ENCODE results near the gene ITIH4. TPM values are rescaled to one million over a fixed set of nuclear protein-coding genes. Genes with fewer than 3 reads are reported as not detected.

The ITIH4 gene
- total and polyA plus RNA-seq, 11 donors = 0.76 to 11.2 (median 4.2) TPM

DNA sequence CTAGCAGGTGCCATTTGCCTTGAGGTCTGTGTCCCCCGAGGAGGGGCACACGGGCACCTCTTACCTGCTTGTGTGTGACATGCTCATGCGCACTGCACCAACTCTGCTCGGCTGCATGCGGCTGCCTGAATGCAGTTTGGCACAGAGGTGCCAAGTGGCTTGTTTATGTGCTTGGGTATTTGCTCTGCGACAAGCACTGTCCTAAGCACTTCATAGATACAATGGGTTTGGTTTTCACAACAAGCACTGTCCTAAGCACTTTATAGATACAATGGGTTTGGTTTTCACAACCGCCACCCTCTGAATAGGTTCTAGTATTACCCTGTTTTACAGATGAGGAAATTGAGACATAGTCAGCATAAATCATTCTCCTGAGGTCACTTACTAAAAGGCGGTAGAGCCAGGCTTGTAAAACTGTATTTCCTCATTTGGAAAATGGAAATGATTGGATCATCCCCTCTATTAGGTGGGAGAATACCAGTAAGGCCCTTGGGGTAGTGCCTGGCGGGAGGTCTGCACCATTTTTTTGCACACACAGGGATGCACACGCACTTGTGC is 487 bp downstream of the ITIH4 start:
- DNase-seq (no peak), ATAC-seq (no peak)
- no peak for TF ChIP-seq POLR2A (IDR thresholded peaks at IDR 0.05)
- TF ChIP-seq, protein P1, sequence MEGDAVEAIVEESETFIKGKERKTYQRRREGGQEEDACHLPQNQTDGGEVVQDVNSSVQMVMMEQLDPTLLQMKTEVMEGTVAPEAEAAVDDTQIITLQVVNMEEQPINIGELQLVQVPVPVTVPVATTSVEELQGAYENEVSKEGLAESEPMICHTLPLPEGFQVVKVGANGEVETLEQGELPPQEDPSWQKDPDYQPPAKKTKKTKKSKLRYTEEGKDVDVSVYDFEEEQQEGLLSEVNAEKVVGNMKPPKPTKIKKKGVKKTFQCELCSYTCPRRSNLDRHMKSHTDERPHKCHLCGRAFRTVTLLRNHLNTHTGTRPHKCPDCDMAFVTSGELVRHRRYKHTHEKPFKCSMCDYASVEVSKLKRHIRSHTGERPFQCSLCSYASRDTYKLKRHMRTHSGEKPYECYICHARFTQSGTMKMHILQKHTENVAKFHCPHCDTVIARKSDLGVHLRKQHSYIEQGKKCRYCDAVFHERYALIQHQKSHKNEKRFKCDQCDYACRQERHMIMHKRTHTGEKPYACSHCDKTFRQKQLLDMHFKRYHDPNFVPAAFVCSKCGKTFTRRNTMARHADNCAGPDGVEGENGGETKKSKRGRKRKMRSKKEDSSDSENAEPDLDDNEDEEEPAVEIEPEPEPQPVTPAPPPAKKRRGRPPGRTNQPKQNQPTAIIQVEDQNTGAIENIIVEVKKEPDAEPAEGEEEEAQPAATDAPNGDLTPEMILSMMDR (IDR thresholded peaks at IDR 0.05) = no peak
- Histone ChIP-seq H3K27ac (no peak overlapping the region), H3K36me3 (peaks cover 0 to 10% (median 0%) of the 10 kb centered on the region in 9 donors), H3K27me3 (no peaks in the 10 kb centered on the region), H3K4me1 (peaks cover 0 to 24% (median 11%) of the 10 kb centered on the region in 12 donors), H3K9me3 (no peaks in the 10 kb centered on the region), H3K4me3 (peak overlapping the region in 1 of 12 donors; percentile 2)
- 87 to 97% (median 93%) methylated on average over 10 of the region's 10 CpGs for WGBS, 4 donors
- intact Hi-C loops (cut with DNase I) = loop anchor here in 1 of 10 donors (5.0 kb wide), 1 partner anchor 58 kb away; the partner anchor contains the start of gene NEK4

DNA sequence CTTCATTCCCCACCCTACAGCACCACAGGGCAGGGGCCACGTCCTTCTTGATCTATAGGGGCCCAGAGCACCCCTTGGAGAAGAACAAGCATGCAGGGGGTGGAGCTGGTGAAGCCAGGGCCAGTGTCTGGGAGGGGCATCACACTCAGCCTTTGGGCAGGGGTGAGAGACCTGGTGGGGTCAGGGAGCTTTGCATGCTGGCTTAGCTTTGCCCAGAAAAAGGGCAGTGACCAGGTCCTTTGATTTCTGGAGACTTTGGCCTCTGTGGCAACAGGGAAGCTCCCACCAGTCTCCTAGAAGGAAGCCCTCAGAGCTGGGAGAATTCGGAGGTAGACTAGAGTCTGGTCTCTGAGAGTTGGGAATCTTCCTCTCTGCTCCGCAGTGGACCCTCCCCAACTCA is 990 bp downstream of the ITIH4 start:
- Histone ChIP-seq H3K4me1 (peaks cover 0 to 24% (median 10%) of the 10 kb centered on the region in 12 donors), H3K27me3 (no peaks in the 10 kb centered on the region), H3K9me3 (no peaks in the 10 kb centered on the region), H3K4me3 (no peak overlapping the region), H3K27ac (no peak overlapping the region), H3K36me3 (peaks cover 0 to 7% (median 0%) of the 10 kb centered on the region in 9 donors)
- DNase-seq (no peak), ATAC-seq (no peak)
- WGBS, 4 donors = 82 to 100% (median 88%) methylated on average over 2 to 3 of the region's 3 CpGs
- TF ChIP-seq, protein P1 (IDR thresholded peaks at IDR 0.05) = no peak
- no peak for TF ChIP-seq POLR2A (IDR thresholded peaks at IDR 0.05)
- intact Hi-C loops (cut with DNase I) = no loop called here

DNA sequence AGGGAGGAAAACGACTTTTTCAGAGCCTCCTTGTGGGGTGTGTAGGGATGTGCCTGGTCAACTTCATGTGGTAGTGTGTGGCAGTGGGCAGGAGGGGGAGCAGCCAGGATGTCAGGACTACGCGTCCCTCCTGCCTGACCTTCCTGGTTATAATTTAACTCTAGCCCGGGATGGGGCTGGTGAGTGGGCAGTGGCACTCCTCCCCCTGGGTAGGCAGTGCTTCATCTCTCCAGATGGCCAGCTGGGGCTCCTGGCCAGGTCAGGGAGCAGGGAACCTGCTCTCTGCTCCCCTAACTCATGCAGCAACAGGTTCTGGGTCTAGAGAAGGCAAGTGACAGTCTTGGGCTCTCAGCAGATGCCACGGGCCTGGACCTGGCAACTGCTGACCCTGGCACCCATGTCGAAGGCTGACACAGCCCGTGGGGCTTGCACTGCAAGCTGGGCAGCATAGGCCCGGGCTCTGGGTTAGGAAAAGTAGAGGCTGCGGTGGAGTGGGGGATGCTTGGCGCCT is 2.6 kb downstream of the ITIH4 start:
- no peak overlapping the region for H3K4me3 ChIP-seq
- no peak for TF ChIP-seq POLR2A (IDR thresholded peaks at IDR 0.05)
- TF ChIP-seq, protein P1 (IDR thresholded peaks at IDR 0.05) = no peak
- peaks cover 0 to 24% (median 6%) of the 10 kb centered on the region in 12 donors for H3K4me1 ChIP-seq
- no peak overlapping the region for H3K27ac ChIP-seq
- ATAC-seq (no peak), DNase-seq (no peak)
- no peaks in the 10 kb centered on the region for H3K9me3 ChIP-seq
- H3K36me3 ChIP-seq = peaks cover 0 to 21% (median 6%) of the 10 kb centered on the region in 9 donors
- WGBS, 4 donors = 69 to 88% (median 74%) methylated on average over 9 to 10 of the region's 10 CpGs
- H3K27me3 ChIP-seq = no peaks in the 10 kb centered on the region
- intact Hi-C loops (cut with DNase I) = no loop called here

DNA sequence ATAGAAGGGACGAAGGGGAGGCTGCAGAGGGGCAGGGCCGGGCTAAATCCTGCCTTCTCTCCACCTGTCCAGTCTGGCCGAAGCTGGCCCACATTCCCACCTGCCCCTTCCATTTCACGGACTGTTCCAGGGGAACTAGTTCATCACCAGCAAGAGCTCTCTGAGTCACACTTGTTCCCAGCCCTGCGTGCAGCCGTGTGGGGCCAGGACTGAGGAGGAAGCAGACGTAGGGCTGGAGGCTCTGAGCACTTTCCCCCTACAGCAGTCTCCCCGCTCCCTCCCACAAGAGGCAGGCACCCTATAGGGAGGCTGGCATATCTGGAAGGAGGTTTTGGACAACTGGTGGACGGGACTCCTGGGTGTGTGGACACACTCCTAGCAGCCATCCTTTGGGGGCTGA is 3.0 kb downstream of the ITIH4 start:
- WGBS, 4 donors = 70 to 77% (median 76%) methylated on average over 4 to 9 of the region's 9 CpGs
- peaks cover 0 to 25% (median 6%) of the 10 kb centered on the region in 9 donors for H3K36me3 ChIP-seq
- H3K9me3 ChIP-seq = no peaks in the 10 kb centered on the region
- H3K27ac ChIP-seq = no peak overlapping the region
- peaks cover 0 to 21% (median 6%) of the 10 kb centered on the region in 12 donors for H3K4me1 ChIP-seq
- TF ChIP-seq, protein P1 (IDR thresholded peaks at IDR 0.05) = no peak
- no peak for TF ChIP-seq POLR2A (IDR thresholded peaks at IDR 0.05)
- no peak overlapping the region for H3K4me3 ChIP-seq
- DNase-seq (no peak), ATAC-seq (no peak)
- intact Hi-C loops (cut with DNase I) = no loop called here
- no peaks in the 10 kb centered on the region for H3K27me3 ChIP-seq

Measured in heart left ventricle (tissue), 16 donors.